OCI-LY1 (cell line): ENCODE results near the gene COP1.

ENCODE experiments used
- CTCF ChIP-seq: fragments of 200-600 bp; sonication (generic), shearing (Covaris generic); IDR thresholded peaks from 2 replicates; pipeline ENCODE4 v1.5.1; 2017; ENCODE audit warnings: mild to moderate bottlenecking, antibody characterized with exemption, low read length, moderate library complexity, mixed read lengths
- EZH2 ChIP-seq: fragments of 200-600 bp; sonication (generic), shearing (Covaris generic); IDR thresholded peaks from 2 replicates; pipeline ENCODE4 v1.8.0; 2017; ENCODE audit warnings: borderline replicate concordance, mixed run types, mild to moderate bottlenecking, antibody characterized with exemption, low read length, moderate library complexity, mixed read lengths

DNA sequence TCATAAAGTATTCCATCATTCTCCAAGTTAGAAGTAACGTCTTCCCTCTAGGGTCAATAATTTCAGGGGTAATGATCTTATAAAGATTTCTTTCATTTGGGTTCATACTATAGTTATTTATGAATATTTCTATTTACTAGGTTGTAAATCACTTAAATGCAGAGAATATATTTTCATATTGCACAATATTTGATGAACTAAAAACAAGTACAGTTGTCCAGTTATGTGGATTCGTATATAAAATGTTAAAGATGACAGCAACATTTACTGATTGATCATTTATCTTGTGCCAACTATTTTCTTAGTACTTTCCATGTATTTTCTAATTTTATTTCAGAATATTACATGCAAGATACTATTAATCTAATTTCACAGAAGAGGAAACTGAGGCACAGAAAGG is 243.3 kb downstream of the COP1 start:
- TF ChIP-seq CTCF, result no peak
- TF ChIP-seq EZH2, result no peak
